HG02678 (cell line): Measurements from ENCODE around the gene AHCYL2.
"Not testable (repeated sequence)": the region's sequence is repeated elsewhere in the genome, so short reads cannot be mapped to it uniquely, and the experiment has no call there.

Source experiments
- ATAC-seq: cut with Tn5 transposase; IDR thresholded peaks from one replicate; pipeline ENCODE4 v1.9.1; 2021; ENCODE audit warnings: mild to moderate bottlenecking, moderate library complexity; ENCODE audit not compliant: unreplicated experiment

Gene AHCYL2

GRCh38 chr7:129282865-129283264, 58.0 kb downstream of the AHCYL2 start:
- no peak for ATAC-seq

GRCh38 chr7:129283936-129284335, 59.1 kb downstream of the AHCYL2 start:
- ATAC-seq = no peak

GRCh38 chr7:129285111-129285510, 60.3 kb downstream of the AHCYL2 start:
- no peak for ATAC-seq

- no peak for ATAC-seq
These were observed 68.0 kb downstream of the AHCYL2 start for GRCh38 chr7:129292861-129293260.

- no peak for ATAC-seq
These were observed 70.2 kb downstream of the AHCYL2 start for GRCh38 chr7:129295015-129295423.

GRCh38 chr7:129298268-129298893, 73.6 kb downstream of the AHCYL2 start:
- ATAC-seq = no peak

- ATAC-seq = no peak
These were observed 75.1 kb downstream of the AHCYL2 start for GRCh38 chr7:129299889-129300288.

- ATAC-seq = not testable (repeated sequence)
These were observed 75.5 kb downstream of the AHCYL2 start for GRCh38 chr7:129300299-129300698.

- ATAC-seq = no peak
These were observed 82.8 kb downstream of the AHCYL2 start for GRCh38 chr7:129307592-129307991.

GRCh38 chr7:129308047-129308446, 83.2 kb downstream of the AHCYL2 start:
- ATAC-seq = no peak

GRCh38 chr7:129311429-129311828, 86.6 kb downstream of the AHCYL2 start:
- no peak for ATAC-seq

GRCh38 chr7:129313282-129313681, 88.5 kb downstream of the AHCYL2 start:
- ATAC-seq = no peak

GRCh38 chr7:129315960-129316359, 91.1 kb downstream of the AHCYL2 start:
- ATAC-seq = no peak

GRCh38 chr7:129317450-129317849, 92.6 kb downstream of the AHCYL2 start:
- ATAC-seq = no peak

GRCh38 chr7:129327076-129327475, 102.2 kb downstream of the AHCYL2 start:
- ATAC-seq = no peak

- no peak for ATAC-seq
These were observed 107.6 kb downstream of the AHCYL2 start for GRCh38 chr7:129332254-129333035.

- no peak for ATAC-seq
These were observed 109.6 kb downstream of the AHCYL2 start for GRCh38 chr7:129334473-129334872.

GRCh38 chr7:129338450-129338849, 113.6 kb downstream of the AHCYL2 start:
- ATAC-seq = no peak

- ATAC-seq = no peak
These were observed 116.4 kb downstream of the AHCYL2 start for GRCh38 chr7:129341212-129341611.

GRCh38 chr7:129341816-129342806, 117.3 kb downstream of the AHCYL2 start:
- no peak for ATAC-seq

- no peak for ATAC-seq
These were observed 118.4 kb downstream of the AHCYL2 start for GRCh38 chr7:129343099-129343700.
